A673 (cell line): ENCODE results near the gene ADGRB2.

Experiments
- EZH2 ChIP-seq: fragments of 200-600 bp; sonication (generic); IDR thresholded peaks from 2 replicates; pipeline ENCODE4 v1.6.1; 2017; ENCODE audit warnings: borderline replicate concordance, low read depth, mild to moderate bottlenecking, mixed read lengths, antibody characterized with exemption, low read length; ENCODE audit not compliant: poor library complexity, severe bottlenecking
- TF ChIP-seq, protein P1 (sequence below): fragments of 300-800, 200-600 bp; sonication (generic); conservative IDR thresholded peaks from 2 replicates; pipeline ENCODE4 v1.5.1; 2017; ENCODE audit warnings: low read depth, mild to moderate bottlenecking, antibody characterized with exemption, low read length, moderate library complexity, mixed read lengths

DNA sequence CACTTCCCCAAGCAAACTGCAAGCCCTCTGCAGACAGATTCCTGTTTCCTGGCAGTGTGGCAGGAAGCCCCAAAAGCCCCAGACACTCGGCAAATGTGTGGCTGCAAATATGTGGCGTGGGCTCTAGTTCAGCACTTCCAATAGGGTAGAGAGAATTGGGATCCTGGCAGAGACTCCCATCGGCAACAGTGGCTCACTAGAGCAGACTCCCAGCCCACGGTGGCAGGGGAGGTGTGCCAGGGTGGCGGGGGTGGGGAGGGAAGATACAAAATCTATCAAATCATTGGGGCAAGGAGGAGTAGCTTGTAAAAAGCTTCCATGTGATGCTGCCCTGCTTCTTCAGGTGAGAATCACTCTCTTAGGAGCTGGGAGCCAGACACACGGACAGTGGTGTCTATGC lies 86.2 kb downstream of the ADGRB2 start:
- TF ChIP-seq, protein P1, sequence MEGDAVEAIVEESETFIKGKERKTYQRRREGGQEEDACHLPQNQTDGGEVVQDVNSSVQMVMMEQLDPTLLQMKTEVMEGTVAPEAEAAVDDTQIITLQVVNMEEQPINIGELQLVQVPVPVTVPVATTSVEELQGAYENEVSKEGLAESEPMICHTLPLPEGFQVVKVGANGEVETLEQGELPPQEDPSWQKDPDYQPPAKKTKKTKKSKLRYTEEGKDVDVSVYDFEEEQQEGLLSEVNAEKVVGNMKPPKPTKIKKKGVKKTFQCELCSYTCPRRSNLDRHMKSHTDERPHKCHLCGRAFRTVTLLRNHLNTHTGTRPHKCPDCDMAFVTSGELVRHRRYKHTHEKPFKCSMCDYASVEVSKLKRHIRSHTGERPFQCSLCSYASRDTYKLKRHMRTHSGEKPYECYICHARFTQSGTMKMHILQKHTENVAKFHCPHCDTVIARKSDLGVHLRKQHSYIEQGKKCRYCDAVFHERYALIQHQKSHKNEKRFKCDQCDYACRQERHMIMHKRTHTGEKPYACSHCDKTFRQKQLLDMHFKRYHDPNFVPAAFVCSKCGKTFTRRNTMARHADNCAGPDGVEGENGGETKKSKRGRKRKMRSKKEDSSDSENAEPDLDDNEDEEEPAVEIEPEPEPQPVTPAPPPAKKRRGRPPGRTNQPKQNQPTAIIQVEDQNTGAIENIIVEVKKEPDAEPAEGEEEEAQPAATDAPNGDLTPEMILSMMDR = no peak
- no peak for TF ChIP-seq EZH2
